ENCODE results near the gene CLDN9. TPM values are rescaled to one million over a fixed set of nuclear protein-coding genes. Genes with fewer than 3 reads are reported as not detected.
A peak's percentile ranks its signal among the peaks of the same experiment; 100 is the strongest.

CLDN9 gene
- total and polyA plus RNA-seq, 9 of the 15 experiments (the other 6 are each of a cell fraction or from before 2014, with no cell fraction given) = 0.12 to 0.44 (median 0.22) TPM; not detected in 4

DNA sequence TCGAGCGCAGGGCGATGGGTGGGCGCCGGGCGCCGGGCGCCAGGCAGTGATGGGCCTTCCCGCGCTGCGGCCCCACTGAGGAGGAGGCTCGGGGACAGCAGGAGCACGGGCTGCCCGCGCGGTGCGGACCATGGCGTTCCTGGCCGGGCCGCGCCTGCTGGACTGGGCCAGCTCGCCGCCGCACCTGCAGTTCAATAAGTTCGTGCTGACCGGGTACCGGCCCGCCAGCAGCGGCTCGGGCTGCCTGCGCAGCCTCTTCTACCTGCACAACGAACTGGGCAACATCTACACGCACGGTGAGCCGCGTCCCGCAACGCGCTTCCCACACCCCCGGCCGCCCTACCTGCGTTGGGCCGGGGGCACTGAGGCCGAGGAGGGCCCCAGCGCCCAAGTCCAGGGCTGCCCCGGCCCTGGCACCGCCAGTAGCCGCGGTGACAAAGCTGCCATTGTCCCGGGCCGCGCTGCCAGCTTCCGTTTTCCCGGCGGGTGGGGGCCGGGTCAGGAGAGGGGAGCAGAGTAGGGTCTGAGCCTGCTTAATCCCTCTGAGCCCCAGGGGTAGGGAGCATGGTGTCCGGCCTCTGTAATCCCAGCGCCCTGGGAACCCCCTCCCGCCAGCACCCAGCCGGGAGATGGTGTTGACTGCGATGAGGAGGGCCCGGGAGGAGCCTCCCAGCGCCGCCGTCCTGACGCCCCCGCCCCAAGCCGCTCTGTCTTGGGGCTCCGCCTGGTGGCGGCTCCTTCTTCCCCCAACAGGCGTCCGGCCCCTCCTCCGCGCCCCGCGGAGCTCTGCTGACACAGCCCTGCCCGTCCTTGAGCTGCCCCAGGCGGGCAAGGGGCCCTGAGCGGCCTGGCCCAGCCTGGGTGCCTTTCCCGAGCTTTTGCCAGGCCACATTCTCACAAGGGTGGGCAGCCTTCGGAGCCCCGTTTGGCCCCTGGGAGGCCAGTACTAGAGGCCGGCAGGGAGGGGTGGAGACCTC is 42.9 kb upstream of the CLDN9 start (continued):
- no peak for TF ChIP-seq EP400 (IDR thresholded peaks at IDR 0.05)
- TF ChIP-seq PHB2 (IDR thresholded peaks at IDR 0.05; ENCODE audit: low read depth) = no peak
- no peak for TF ChIP-seq ZNF124 (CRISPR knock-in tag; IDR thresholded peaks at IDR 0.05)
- peak; percentile 24 to 83; a peak in 1 of 4 replicates for TF ChIP-seq SIN3A (IDR thresholded peaks at IDR 0.05; ENCODE audit: borderline replicate concordance in 2 of 2, control insufficient read depth in 1 of 2, low read depth in 2 of 2, low read length in 2 of 2)
- peak; percentile 67 for TF ChIP-seq RBFOX2 (IDR thresholded peaks at IDR 0.05; ENCODE audit: low read depth, low read length)
- TF ChIP-seq TAF1 (IDR thresholded peaks at IDR 0.05; ENCODE audit: control insufficient read depth, extremely low read depth, insufficient read depth, low read length, severe bottlenecking) = peak; percentile 72
- TF ChIP-seq NONO (IDR thresholded peaks at IDR 0.05; ENCODE audit: low read depth in 2 of 2, low read length in 1 of 2) = 0 out of 4 replicates have a peak, but pooled peaks of 1 of the 2 experiments have one; percentile 31
- TF ChIP-seq SMARCA5 (IDR thresholded peaks at IDR 0.05) = no peak
- TF ChIP-seq CC2D1A (IDR thresholded peaks at IDR 0.05) = no peak
- no peak for TF ChIP-seq YBX1 (IDR thresholded peaks at IDR 0.05)
- peak; percentile 69 for TF ChIP-seq CTBP1 (IDR thresholded peaks at IDR 0.05; ENCODE audit: borderline replicate concordance)
- TF ChIP-seq, protein P1, sequence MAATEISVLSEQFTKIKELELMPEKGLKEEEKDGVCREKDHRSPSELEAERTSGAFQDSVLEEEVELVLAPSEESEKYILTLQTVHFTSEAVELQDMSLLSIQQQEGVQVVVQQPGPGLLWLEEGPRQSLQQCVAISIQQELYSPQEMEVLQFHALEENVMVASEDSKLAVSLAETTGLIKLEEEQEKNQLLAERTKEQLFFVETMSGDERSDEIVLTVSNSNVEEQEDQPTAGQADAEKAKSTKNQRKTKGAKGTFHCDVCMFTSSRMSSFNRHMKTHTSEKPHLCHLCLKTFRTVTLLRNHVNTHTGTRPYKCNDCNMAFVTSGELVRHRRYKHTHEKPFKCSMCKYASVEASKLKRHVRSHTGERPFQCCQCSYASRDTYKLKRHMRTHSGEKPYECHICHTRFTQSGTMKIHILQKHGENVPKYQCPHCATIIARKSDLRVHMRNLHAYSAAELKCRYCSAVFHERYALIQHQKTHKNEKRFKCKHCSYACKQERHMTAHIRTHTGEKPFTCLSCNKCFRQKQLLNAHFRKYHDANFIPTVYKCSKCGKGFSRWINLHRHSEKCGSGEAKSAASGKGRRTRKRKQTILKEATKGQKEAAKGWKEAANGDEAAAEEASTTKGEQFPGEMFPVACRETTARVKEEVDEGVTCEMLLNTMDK (IDR thresholded peaks at IDR 0.05; ENCODE audit: borderline replicate concordance, insufficient read depth, low read depth, low read length, poor library complexity, severe bottlenecking) = peak; percentile 67
- TF ChIP-seq CBFA2T2 (conservative IDR thresholded peaks at IDR 0.05) = no peak
- TF ChIP-seq, protein P2, sequence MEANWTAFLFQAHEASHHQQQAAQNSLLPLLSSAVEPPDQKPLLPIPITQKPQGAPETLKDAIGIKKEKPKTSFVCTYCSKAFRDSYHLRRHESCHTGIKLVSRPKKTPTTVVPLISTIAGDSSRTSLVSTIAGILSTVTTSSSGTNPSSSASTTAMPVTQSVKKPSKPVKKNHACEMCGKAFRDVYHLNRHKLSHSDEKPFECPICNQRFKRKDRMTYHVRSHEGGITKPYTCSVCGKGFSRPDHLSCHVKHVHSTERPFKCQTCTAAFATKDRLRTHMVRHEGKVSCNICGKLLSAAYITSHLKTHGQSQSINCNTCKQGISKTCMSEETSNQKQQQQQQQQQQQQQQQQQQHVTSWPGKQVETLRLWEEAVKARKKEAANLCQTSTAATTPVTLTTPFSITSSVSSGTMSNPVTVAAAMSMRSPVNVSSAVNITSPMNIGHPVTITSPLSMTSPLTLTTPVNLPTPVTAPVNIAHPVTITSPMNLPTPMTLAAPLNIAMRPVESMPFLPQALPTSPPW (CRISPR knock-in tag; IDR thresholded peaks at IDR 0.05) = peak; percentile 93
- TF ChIP-seq, protein P3, sequence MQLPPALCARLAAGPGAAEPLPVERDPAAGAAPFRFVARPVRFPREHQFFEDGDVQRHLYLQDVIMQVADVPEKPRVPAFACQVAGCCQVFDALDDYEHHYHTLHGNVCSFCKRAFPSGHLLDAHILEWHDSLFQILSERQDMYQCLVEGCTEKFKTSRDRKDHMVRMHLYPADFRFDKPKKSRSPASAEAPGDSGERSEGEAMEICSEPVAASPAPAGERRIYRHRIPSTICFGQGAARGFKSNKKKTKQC (CRISPR knock-in tag; IDR thresholded peaks at IDR 0.05) = no peak
- TF ChIP-seq GTF2E2 (tag; IDR thresholded peaks at IDR 0.05) = no peak
- TF ChIP-seq ZC3H4 (CRISPR knock-in tag; IDR thresholded peaks at IDR 0.05; ENCODE audit: borderline replicate concordance) = no peak
- no peak for TF ChIP-seq MTA1 (IDR thresholded peaks at IDR 0.05; ENCODE audit: borderline replicate concordance)
- TF ChIP-seq, protein P4, sequence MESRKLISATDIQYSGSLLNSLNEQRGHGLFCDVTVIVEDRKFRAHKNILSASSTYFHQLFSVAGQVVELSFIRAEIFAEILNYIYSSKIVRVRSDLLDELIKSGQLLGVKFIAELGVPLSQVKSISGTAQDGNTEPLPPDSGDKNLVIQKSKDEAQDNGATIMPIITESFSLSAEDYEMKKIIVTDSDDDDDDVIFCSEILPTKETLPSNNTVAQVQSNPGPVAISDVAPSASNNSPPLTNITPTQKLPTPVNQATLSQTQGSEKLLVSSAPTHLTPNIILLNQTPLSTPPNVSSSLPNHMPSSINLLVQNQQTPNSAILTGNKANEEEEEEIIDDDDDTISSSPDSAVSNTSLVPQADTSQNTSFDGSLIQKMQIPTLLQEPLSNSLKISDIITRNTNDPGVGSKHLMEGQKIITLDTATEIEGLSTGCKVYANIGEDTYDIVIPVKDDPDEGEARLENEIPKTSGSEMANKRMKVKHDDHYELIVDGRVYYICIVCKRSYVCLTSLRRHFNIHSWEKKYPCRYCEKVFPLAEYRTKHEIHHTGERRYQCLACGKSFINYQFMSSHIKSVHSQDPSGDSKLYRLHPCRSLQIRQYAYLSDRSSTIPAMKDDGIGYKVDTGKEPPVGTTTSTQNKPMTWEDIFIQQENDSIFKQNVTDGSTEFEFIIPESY (CRISPR knock-in tag; IDR thresholded peaks at IDR 0.05) = no peak
- TF ChIP-seq MYNN (IDR thresholded peaks at IDR 0.05) = peak; percentile 81; the same call in 1 of the 2 replicates
- TF ChIP-seq MYNN (CRISPR knock-in tag; IDR thresholded peaks at IDR 0.05) = no peak
- no peak for TF ChIP-seq BRD4 (IDR thresholded peaks at IDR 0.05)
- no peak; the same call in 1 of the 2 replicates for TF ChIP-seq NR3C1 (CRISPR knock-in tag; IDR thresholded peaks at IDR 0.05)
